GM21390 (cell line): ENCODE data around the gene SMIM44.

Source experiments
- ATAC-seq: cut with Tn5 transposase; IDR thresholded peaks from one replicate; pipeline ENCODE4 v1.9.1; 2021; ENCODE audit not compliant: unreplicated experiment

The SMIM44 gene

DNA sequence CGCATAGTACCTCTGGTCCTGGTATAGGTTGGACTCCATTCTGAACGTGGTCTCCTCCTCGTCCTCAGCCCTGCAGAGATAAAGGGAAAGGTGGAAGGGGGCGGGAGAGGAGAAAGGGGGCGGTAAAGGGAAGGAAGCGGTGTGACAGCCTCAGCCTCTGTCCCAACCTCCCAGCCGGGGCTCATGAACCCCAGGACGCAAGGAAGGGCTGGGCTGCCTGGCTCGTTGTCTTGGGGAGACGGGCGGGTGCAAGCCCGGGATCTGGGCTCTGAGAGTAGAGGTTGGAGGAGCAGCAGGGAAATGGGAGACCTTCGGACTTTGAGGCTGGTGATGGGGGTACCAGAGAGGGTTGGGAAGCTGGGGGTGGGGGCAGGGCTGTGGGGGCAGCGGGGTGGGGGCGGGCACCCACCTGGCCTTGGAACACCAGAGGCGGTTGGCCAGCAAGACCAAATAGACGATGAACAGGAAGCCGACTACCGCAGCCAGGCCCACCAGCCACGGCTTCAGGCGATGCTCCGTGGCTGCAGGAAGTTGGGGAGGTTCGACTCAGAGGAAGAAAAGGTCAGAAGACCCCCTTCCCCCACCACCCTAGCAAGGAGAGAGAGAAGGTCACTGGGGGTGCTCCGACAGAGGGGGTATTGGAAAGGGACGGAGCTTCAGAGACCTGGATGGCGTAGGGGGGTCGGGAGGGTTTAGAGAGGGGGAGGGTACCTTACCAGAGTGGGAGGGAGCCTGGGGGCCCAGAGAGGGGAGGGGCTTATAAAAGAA is 4.6 kb downstream of the SMIM44 start:
- no peak for ATAC-seq

DNA sequence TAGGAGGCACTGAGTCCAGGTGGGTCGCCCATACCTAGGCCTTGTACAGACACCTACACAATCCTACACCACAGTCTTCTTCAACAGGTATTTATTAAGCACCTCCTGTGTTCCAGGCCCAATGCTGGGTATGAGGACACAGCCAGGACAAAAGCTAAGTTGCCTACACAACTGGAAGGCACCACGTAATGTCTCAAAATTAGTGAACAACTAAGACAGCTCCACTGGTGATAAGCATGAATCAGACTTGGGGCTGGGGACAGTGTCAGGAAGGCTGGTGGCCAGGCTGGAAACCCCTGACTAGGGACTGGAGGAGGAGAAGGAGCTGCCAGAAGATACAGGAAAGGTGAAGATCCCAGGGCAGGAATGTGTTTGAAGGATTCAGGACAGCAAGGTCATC is 5.3 kb downstream of the SMIM44 start:
- ATAC-seq, result no peak

DNA sequence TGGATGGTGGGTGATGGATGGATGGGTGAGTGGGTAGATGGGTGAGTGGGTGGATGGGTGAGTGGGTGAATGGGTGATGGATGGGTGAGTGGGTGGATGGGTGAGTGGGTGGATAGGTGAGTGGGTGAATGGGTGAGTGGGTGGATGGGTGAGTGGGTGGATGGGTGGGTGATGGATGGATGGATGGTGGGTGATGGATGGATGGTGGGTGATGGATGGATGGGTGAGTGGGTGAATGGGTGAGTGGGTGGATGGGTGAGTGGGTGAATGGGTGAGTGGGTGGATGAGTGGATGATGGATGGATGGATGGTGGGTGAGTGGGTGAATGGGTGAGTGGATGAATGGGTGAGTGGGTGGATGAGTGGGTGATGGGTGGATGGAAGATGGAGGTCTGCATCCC is 5.7 kb downstream of the SMIM44 start:
- ATAC-seq, result no peak

DNA sequence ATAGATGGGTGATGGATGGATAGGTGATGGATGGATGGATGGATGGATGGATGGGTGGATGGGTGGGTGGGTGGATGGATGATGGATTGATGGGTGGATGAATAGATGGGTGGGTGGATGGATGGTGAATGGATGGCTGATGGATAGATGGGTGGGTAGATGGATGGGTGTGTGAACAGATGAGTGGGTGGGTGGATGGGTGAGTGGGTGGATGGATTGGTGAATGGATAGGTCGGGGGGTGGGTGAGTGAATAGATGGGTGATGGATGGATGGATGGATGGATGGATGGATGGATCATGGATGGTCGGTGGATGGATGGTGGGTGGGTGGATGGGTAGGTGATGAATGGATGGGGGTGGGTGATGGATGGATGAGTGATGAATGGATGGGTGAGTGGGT is 6.4 kb downstream of the SMIM44 start:
- no peak for ATAC-seq

DNA sequence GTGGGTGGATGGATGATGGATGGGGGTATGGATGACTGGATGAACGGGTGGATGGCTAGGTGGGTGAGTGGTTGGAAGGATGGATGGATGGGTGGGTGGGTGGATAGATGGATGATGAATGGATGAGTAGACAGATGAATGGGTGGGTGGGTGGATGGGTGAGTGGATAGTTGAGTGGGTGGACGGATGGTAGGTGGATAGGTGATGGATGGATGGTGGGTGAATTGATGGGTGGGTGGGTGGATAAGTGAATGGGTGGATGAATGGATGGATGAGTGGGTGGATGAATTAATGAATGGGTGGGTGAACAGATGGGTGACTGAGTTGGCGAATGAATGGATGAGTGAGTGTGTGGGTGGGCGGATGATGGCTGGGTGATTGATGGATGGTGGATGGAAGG is 7.8 kb downstream of the SMIM44 start:
- ATAC-seq, result no peak

DNA sequence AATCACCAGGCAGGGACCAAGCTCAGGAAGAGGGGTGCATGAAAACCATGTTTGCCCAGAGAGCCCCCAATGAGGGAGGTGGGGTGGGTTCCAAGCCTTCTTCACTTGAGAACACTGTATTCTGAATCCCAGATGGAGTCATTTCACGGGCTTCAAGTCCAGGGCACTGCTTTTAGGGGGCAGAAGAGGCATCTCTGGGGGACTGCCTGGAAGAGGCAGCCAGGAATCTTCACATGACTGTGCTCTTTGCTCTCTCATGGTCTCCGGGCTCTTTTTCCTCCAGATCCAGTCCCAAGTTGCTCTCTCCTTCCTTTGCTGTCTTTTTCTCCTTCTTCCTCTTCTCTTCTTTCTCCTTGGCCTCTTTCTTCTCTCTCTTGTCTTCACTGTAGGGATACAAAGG is 8.6 kb downstream of the SMIM44 start:
- no peak for ATAC-seq

DNA sequence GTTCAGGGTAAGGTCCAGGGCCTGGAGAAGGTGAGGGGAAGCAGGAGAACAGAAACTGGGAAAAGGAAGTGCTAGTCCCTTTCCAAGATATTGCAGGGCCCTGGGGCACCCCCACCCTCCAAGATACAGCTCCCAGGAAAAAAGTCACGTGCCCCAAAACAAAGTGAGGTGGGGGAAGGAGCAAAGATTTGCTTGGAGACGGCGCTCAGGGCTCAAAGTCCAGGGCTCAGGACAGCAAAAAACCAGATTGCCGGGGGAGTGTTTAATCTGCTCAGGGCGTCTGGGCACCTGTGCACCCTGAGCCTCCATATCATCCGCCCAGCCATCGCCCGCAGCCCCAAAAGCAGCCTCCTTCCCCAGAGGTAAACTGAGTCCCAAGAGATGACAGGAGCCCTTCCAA is 9.2 kb downstream of the SMIM44 start:
- no peak for ATAC-seq

DNA sequence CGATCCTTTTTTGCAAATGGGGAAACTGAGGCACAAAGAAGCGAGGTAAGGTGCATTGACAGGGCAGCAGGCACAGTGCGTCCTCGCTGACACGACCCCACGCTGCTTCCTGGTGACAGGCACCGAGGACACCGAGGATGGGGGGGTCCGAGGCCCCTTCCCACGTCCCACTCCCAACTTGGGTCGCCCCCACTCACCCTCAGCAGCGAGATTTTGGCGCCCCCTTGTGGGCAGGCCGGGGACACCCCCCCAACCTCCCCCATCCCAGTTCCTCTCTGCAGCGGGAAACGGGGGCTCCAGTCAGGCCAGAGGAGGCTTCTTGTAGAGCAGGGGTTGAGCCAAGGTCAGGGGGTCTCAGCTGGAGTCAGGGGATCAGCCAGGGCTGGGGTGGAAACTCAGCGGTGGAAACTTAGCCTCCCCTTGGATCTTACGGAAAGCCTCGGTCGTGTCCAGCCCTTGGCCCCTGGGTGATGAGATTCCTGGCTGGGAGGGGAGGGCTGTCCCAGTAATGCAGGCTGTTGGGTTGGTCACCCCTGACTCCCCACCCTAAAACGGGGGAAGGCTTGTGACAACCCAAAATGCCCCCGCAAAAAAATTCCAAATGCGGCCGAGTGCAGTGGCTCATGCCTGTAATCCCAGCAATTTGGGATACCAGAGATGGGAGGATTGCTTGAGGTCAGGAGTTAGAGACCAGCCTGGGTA is 11.1 kb downstream of the SMIM44 start:
- ATAC-seq, result no peak

DNA sequence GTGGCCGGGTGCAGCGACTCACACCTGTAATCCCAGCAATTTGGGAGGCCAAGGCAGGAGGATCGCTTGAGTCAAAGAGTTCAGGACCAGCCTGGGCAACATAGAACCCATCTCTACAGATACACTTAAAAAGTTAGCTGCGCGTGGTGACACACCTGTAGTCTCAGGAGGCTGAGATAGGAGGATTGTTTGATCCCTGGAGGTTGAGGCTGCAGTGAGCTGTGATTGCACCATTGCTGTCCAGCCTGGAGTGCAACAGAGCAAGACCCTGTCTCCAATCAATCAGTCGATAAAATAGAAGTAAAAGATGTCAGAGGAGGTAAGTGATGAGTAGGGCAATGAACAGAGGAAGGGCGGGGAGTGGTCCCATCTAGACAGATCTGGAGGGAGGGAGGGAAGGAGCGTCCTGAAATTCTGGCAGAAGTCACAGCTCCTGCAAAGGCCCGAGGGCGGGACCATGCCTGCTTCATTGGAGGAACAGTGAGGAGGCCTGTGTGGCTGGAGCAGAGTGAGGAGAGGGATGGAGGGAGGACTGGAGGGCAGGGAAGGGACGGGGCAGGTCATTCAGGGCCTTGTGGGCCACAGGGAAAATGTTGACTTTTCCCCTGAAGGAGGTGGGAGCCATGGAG is 12.6 kb downstream of the SMIM44 start:
- ATAC-seq, result no peak

DNA sequence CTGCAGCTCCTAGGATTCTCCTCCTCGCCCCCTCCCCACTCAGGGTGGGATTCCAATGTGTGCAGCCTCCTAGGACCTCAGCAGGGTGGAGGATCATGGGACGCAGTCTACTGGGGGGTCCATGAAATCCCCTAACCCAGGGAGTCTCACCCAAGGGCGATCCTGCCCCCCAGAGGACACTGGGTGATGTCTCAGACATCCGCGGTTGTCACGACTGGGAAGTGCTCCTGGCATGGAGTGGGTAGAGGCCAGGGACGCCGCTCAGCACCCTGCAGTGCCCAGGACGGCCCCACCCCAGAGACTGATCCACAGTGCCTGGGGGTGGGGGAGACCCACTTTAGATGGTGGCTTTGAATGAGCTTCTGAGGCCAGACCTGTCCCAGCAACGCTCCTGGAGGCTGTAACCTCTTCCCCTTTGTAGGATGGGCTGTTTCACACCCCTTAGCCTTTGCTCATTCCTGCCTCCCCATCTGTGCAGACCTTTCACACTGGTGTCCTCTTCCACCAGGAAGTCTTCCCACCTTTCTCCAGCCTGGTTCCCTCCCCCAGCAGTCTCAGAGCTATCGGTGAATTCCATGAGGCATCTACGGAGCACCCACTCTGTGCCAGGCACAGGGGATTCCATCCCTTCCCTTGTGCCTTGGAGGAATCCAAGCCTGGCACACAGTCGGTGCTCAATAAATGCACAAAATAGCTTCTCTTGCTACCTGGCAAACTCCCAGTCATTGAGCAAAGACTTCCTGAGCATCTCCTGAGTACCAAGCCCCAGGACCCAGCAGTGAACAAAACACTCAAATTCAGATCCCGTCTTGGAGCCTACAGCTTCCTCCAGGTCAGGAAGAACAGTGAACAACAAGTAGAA is 13.4 kb downstream of the SMIM44 start:
- ATAC-seq, result no peak

DNA sequence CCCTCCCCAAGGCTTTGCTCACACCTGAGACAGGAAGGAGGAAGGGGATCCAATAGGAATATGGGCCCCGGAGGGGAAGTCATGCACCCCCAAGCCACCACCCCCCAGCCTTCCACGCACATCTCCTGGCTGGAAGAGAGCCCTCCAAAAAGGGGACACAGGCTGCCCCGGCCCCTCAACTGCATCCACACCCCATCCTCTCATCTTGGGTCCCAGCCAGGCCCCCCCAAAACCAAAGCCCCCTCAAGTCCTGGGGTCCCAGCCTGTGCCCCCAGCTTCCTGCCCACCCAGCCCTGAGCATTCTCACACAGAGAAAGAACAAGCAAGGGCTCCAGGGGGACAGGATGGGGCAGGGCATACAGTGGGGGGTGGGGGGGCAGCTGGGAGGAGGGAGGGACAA is 15.0 kb downstream of the SMIM44 start:
- no peak for ATAC-seq

DNA sequence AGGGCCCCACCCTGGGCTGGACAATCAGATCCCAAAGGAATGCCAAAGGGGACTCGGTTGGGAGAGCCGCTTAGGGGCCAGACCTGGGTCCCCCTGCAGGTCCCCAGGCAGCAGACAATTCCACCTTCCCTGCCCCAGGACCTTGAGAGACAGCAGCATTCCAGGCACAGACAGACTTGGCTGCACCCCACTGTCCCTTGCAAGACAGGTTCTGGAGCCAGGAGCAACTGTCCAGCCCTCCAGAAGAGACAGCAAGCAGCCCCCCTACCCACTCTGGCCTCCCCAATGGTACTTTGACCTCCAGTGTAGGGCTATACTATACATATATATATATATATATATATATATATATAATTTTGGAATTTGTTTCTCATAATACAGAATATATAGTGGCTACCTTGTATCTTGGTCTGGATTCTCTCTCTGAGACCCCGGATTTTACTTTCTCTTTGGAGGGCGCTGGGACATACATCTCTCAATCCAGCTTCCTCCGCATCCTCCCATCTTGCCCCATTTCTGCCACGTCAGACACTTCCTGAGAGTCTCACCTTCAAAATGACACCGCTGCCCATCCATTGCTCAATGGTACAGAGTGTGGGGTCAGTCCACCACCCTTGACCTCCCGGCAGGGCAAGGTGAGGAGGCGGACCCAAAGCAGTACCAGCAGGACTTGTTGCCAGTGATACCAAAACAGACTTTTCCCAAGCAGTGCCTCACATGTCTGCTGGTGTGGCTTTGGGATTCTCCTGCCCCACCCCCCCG is 15.6 kb downstream of the SMIM44 start:
- ATAC-seq, result no peak

DNA sequence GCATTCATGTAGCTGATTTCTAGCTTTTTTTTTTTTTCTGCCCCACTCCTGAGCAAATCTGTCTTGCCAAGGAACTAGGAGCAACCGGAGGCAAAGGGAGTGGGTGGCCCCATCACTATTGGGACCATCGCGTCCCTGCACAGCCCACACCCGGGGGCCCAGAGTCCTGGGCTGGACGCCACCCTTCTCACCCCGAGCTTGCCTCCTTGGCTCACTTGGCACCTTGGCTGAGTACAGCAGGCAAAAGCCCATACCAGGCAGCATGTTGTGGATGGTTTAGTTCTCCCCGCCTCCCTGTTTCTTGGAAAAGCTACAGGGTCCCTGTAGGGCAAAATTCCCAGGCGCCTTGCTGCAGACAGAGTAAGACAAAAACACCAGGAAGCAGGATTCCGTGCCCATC is 16.6 kb downstream of the SMIM44 start:
- no peak for ATAC-seq

DNA sequence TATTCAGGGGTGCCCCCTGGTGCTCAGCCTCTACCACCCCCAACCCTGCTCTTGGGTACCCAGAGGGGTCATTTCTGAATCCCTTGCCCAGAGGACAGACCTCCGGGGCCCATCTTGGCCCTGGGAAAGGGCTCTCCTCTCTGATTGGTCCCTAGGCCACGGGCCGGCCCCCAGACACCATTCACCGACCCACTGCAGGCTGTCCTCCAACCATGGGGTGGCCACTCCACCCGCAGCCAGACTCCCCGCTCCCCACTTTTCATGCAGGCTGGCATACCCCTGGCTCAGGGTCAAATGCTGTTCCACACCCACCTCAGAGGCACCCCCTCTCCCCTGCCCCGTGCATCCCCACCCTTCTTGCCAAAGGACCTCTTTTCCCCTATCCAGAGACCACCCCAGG is 17.7 kb downstream of the SMIM44 start:
- ATAC-seq, result no peak

DNA sequence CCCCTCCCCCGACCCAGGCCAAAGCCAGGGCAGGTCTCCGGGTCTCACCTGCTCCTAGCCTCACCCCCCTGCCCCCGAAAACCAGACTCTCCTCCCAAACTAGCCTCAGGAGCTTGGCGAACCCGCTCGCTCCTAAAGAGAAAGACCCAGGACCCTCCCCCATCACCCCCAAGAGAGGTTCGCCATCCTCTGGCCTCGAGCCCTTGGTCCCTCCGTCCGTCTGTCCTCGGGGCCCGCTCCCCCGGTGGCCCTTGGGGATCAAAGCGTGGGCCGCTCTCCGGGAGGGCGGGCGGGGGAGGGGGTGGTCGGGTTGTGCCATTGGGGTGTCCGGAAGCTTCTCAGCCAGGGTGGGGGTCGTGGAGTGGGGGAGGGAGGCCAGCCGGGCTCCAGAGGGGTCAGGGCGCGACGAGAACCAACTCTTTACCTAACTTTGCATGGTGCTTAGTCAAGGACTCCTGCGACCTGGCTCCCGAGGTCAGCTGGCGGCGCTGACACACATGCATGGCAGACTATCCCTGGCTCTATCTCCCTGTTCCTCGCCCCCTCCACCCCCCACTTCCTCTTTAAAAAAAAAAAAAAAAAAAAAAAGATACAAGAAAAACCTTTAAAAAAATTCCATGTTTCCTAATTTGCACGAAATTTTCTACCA is 18.5 kb downstream of the SMIM44 start:
- ATAC-seq, result no peak

DNA sequence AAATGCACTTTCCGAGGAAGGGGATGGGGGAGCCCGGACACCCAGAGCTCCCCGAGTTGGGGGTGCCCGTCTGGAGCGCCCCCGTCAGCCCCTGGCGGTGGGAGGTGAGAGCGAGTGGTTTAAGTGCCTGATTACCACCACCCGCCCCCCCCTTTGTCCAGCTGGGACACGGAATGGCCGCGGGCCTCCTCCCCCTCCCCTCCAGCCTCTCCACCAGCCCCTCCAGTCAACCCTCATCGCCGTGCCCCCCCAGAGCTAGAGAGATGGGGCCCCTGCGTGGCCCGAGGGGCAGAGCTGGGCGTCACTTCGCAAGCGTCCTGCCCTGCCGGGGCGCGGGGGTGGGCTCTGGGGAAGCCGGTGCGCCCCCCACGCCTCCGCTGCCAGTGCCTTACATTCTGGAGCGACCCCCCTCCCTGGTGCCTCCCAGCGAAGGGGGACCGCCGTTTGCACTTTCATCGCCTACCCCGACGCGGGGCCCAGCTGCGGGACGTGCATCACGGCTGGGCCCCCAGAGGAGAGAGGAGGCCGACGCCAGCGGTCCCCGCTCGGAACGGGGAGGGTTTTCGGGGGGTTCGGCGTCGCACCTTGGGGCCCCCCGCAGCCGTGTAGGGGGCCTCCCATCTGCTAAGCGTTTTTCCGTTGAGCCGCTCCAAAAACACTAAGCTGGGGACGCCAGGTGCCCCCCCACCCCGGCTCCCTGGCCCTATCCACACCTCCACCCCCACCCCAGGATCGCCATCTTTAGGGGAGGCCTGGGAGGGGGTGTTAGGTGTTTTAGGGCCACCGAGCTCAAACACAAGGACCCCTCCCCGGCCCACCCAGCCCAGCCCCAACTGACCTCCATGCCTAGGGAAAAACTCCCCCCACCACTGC is 19.3 kb downstream of the SMIM44 start:
- no peak for ATAC-seq

DNA sequence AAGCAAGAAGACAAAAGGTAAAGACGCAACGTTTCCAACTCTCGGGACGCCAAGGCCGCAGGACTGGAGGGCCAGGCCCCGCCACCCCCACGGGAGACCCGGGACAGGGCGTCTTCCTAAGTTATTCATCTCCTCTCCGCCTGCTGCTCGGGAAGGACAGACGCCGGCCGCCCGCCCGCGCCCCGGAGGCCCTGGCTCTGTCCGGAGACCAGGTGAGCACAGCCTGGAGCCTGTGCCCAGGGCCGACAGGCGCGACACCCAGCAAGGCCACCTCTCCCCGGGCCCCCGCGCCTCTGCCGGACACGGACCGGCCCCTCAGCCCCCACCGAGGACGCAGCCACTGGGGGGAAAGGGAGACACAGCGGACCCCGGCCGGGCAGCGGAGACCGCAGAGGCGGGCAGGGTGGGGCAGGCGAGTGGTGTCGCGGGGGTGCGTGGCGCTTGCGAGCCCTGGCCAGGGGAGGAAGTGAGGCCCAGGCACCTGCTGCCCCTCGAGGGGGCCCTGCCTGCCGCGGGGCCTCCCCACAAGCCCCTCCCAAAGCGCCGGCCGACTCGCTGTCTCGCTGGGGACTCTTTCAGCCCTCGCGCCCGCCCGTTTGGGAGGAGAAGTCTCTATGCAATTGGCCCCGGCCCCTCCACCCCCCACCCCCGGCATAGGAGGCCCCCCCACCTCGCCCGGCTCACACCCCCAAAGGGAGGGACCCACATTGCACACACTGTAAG is 20.1 kb downstream of the SMIM44 start:
- ATAC-seq, result no peak

DNA sequence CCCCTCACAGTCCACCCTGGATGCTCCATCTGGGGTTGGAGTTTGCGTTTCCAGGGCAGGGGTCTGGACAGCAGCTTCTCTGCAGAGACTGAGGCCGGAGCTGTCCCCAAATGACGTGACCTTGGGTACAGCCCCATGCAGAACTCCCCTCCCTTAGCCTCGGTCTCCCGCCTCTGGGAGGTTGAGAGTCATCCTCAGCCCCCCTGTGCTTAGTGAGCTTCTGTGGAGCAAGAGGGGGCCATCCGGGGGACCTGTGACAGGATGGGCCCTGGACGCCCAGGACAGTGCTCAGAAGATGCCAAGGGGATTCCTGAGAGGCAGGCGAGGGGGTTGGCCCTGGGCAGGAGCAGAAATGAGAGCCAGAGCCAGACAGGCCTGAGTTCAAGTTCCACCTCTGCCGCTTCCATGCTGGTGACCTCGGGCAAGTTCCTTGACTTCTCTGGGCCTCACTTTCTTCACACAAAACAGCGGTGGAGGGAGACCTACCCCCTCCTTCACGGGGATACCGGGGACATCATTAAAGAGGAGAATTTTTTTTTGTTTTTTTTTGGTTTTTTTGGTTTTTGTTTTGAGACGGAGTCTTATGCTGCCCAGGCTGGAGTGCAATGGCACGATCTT is 23.2 kb downstream of the SMIM44 start:
- no peak for ATAC-seq
